GM03348 (cell line): ENCODE data around the gene METTL8.

Experiments used
- DNase-seq: peaks from one replicate; pipeline ENCODE4 v3.0.0; 2012; ENCODE audit warnings: low spot score

METTL8 gene, protein sequence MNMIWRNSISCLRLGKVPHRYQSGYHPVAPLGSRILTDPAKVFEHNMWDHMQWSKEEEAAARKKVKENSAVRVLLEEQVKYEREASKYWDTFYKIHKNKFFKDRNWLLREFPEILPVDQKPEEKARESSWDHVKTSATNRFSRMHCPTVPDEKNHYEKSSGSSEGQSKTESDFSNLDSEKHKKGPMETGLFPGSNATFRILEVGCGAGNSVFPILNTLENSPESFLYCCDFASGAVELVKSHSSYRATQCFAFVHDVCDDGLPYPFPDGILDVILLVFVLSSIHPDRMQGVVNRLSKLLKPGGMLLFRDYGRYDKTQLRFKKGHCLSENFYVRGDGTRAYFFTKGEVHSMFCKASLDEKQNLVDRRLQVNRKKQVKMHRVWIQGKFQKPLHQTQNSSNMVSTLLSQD

DNA sequence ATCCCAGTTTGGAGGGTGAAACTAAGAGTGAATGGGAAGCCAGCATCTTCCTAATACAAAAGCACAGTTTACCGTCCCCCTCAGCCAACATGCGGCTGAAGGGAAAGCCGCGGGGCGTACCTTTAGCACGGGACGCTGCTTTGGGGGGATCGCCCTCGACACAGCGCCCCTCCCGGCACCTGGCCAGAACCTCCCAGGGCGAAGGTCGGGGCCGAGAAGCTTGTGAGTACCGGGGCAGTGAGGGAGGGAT is at the start of gene METTL8:
METTL8 (minus strand) TSS at position 228 of the 250 bp plus-strand sequence. CDS start 41,805 bp downstream, outside the sequence.
- no peak for DNase-seq

DNA sequence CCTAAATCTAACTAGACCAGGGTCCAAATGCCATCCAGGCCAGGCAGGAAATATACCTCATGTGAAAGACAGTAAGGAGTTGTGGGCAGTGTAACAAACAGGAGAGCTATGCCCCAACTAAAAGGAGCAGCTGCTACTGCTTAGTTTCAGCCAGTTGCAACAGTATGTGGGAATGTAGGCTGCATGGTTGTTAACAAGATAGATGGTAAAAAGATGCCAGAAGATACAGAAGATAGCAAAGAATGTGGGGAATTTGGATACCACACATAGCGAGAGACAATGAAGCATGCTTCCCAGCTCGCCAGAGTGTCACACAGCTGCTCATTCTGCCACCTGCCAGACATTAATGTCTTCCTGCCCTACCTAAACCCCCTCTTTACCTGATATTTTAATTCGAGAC is 49.1 kb upstream of the METTL8 start:
- peak; percentile 39 for DNase-seq

DNA sequence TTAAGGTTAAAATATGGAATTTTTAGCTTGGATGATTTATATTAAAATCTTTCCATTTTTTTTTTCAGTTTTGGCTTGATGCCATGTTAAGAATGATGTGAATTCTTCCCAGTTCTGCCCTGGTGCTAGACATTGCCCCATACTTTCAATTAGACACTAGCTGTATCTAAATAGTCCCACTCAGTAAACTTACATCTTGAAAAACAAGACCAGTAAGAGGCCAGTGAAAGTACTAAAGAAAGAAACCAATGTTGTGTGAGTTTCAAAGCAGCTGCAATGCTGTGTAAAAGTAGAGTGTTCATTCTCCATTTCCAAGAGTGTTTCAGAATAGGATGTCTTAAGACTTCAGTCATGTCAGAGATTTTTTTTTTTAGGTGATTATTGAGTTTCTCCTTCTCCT is 48.5 kb upstream of the METTL8 start:
- no peak for DNase-seq

DNA sequence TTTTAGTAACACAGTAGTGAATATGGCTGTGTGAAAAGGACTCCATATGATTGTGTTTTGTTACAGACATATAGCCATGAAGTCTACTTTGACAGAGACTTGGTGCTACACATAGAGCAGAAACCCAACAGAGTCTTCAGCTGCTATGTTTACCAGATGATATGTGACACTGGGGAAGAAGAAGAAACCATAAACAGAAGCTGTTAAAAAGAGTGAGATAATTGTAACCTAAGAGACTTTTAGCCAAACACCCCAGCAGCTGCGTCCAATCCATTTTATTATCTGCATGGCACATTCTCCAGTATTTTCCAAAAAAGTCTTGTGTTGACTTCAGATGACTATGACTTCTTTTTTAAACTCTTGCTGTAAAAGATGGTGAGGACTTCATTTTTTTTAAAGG is 47.1 kb upstream of the METTL8 start:
- no peak for DNase-seq

DNA sequence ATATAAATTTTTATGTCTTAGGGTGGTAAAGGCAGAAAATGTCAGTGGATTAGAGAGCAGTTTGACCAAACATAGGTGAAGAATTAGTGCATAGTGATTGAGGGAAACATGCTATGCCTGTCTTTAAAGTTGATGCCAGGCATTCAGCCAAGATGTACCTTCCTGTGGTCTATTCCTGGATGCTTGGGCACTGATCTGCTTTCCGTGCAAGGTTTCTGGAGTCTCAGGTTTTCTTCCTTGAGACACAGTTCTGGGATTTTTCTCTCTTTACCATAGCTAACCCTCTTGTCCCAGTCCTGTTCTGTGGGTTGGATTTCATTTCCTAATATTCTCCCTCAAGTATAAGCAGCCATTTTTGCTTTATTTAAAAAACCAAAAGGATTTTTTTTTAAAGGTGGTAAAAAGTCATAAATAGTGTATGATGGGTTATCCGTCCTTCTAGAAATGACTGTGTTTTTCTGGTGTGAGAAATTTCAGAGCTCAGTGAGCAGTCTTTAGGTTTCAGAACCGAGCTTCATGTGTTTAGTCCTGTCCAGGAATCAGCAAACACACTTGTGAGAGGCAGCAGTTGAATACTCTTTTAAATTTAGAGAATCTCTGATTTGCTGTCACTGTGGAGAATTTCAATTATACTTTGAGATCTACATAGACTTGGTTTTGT is 45.5 kb upstream of the METTL8 start:
- DNase-seq = no peak

DNA sequence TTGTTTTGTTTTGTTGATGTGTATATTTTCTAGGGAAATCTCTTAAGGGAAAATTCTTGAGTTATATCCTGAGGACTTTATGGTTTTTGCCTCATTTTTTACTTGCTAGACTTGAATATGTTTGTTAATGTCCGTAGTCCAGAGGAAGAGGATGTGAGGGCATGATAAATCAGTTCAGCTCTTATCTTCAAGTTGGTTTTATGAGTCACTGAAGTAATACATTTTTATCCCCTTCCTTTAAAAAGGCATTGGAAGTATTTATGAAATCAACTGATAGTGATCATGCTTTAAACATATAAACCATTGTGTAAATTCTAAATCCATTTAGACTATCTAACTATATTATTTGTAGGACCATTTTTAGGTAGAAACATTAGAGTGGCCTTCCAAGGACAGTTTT is 44.6 kb upstream of the METTL8 start:
- DNase-seq = no peak

DNA sequence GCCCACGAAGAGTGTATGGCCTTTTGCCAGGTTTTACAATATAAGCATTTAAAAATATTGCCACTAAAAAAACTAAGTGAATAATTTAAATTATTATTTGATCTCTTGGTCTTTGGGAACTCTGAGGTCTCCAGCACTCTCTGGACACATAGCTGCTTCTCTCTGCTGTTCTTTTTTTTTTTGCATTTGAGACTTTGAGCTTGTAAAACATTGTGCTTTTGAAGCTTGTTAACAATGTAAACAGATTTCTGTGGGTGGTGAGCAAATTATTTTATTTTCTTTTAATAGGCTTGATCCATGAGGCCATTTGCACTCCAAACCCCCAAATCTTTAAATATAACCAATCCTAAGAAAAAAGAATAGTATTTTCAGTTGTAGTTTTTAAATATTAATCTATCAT is 42.2 kb upstream of the METTL8 start:
- no peak for DNase-seq

DNA sequence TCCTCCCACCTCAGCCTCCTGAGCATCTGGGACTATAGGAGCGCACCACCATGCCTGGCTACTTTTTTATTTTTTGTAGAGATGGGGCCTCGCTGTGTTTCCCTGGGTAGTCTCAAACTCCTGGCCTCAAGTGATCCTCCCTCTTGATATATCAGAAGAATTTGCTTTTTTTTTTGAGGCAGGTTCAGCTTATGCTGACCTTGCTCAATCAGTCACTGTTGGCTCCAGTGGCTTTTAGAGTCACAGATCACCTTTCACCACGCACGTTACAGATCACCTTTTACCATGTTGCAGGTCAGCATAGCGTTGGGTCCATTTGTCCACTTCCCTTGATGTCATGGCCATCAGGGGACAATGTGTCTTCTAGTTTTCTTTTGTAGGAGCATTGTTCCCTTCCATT is 36.3 kb upstream of the METTL8 start:
- no peak for DNase-seq

DNA sequence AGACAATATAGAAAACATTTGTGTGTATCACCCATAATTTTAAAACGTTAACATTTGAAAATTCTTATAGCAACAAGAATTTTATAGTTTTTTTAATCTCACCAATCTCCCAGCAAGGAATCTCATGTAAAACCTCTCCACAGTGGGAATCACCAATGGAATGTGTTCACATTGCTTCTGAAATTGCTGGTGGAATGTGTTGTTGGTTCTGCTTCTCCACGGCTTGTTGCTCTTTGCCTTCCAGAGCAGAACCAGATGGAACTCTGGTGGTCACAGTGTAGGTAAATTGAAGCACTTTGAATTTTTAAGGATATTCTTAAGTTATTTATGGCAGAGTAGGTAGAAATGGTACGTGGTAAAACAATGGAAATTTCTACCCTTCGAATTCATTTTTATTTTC is 35.4 kb upstream of the METTL8 start:
- no peak for DNase-seq

DNA sequence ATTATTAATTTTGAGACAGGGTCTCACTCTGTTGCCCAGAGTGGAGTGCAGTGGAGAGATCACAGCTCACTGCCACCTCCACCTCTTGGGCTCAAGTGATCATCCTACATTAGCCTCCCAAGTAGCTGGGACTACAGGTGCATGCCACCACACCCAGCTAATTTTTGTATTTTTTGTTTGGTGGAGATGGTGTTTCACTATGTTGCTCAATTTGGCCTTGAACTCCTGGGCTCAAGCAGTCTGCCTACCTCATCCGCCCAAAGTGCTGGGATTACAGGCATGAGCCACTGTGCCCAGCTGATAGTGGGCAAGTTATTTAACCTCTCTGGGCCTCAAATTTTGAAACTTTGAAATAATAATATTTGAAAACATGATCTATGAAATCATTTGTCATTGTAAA is 26.7 kb upstream of the METTL8 start:
- no peak for DNase-seq

DNA sequence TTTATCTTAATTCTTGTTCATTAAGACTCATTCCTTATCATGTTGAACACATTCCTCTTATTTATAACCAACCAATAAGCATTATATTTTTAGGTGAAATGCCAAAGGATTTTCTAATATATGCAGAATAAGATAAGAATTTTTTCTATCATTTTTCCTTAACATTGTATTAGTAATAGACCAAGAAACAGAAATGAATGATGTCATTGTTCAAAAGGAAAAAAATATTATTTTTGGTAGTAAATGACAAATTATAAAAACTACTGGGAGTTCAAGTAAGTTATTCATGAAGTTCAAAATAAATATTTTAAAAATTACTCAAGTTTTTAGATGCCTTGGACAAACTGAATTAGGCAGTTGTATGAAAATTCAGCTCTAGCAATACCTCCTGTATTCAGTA is 25.7 kb upstream of the METTL8 start:
- no peak for DNase-seq

DNA sequence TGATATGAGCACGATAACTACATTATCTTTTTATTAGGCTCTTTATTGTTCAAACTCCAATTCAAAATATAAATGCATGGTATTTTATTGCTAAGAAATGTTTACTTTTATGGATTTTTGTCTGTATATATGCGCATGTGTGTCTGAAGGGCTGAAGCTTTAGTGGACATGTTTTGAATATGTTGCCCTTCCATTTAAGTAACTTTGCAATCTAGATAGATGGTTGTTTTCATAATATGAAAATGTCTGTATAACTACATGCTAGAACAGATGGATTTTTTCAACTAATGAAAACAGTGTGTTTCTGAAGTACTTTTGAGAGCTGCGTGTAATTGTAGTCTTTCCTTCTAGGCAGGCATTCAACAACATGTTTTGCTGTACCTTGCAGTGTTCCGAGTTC is 19.0 kb upstream of the METTL8 start:
- DNase-seq = no peak

DNA sequence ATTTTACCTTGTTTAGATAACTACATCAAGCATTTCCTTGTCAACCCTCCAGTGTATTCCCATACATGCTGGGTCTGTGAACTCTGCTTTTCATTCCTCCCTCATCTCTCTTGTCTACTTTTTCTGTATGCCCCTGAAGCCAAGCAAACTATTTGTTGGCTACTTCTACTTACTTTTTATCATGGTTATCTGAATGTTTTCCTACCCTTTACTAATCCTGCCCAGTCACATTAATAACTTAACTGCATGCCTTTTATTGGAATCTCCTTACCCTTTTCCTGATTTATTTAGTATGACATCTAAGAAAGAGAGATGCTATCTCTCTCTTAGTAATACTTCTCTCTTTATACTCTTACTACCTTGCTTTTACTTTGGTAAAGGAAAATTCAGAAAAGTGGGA is 17.3 kb upstream of the METTL8 start:
- no peak for DNase-seq

DNA sequence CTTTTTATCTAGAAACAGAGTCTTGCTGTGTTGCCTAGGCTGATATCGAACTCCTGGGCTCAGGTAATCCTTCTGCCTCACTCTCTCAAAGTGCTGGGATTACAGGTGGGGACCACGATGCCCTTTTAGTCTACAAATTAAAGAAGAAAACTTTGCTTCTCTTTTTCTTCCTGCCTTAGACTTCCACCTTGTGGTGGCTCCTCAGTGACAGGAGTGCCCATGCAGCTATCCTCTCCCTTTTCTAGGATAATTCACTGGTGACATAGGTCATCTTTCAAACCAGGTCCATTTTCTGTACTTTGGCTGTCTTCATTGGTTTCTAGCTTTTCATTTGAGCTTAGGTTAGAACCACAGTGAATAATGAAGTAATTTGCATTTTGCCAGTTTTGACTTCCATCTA is 13.9 kb upstream of the METTL8 start:
- DNase-seq = no peak

DNA sequence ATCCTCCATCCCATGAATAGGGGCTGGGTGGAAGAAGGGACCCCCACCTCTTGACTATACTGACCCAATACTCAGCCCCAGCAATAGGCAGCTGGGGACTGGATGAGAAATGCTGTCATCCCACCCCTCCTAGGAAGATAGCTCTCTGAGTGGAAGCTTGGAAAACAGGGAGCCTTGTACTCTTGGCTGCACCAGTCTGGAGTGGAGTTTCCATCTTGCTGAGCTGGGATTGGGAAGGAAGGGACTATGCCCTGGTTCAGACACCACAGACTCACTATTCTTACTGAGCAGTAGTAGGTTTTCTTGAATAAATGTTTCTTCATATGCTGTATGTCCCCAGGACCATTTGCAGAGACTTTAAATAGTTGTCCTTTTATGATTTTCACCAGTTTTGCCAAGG is 7.7 kb upstream of the METTL8 start:
- no peak for DNase-seq

DNA sequence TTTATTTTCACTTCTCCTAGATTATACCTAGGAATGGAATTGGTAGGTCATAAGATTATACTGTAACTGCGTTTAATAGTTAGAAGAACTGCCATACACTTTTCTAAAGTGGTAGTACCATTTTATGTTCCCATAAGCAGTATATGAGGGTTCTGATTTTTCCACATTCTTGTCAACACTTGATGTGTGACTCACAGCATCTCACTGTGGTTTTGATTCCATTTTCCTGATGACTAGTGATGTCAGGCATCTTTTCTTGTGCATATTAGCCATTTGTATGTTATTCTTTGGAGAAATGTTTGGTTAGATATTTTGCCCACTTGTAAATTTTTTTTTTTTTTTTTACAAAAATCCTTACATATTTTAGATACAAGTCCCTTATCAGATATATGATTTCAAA is 2.5 kb upstream of the METTL8 start:
- peak; percentile 32 for DNase-seq

DNA sequence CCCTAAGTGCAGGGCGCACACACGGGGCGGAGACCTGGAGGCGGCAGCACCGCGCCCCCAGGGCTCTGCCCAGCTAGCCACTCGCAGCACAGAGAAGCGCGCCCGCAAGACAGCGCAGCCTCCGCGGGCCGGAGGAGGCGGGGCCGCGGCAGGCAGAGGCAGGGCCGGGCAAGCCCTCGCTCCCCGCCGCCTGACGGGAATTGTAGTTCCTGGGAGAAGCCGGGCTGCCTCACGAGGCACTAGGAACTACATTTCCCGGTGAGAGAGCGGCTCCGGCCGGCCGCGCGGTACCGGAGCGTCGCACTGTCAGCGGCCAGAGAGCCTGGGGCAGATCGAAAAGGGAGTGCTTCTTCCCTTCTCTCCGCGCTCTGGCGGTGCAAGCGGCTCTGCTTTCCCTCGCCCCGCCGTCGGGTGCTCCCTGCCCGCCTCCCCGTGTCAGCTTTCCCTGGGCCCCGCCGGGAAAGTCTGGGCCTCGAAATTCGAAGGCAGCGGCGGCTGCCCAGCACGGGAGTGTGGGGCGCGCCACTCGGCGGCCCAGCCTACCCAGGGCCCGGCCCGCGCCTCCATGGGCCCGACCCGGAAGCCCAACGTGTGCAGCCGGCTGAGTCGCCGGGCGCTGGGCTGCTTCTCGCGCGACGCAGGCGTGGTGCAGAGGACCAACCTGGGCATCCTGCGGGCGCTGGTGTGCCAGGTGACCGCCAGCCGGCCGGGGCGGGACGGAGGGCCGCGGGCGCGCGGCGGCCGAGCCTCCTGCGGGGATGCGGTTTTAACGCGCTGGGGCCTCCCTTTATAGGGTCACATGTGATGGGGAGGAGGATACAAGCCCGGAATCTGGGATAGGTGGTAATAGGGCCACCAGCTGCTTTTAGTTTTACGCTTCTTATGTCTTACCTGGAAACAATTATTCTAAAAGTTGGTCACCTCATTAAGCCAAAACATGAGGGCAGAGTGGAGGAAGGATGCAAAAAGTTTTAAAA is 511 bp upstream of the METTL8 start, which contains the start of gene DCAF17:
DCAF17 (plus strand) TSS at position 214 of the 977 bp plus-strand sequence; CDS start at position 566, 352 bp downstream.
- DNase-seq = peak; percentile 98

DNA sequence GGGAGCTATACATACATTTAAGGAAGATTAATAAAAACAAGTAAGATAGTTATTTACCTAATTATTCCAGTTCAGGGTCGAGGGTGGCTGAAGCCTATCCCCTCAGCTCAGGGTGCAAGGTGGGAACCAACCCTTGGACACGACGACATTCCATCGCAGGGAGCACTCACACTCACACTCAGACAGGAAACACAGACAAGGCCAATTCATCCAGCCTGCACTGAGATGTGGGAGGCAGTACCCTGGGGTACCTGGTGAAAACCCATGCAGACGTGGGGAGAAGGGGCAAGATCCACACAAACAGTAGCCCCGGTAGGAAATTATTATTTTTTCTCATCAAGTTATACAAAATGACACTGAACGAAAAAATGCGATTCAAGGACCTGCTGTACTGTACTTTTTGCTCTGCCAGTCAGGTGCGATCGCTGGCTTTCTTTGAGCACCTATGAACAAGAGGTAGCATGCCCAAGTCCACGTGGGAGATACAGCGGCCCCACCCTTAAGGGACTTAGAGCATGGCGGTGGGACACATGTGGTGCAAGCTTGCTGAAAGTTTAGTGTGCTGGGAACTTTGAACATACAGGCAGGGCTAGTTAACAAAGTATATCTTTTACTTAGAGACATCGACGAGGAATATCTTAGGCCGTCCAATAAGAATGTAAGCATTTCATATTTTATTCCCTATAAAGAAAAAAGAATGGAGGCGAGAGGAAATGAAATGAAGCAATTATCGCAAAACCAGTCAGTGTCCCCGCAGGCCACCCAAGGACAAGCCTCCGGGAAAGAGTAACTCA is 624 bp downstream of the METTL8 start:
- peak; percentile 26 for DNase-seq

DNA sequence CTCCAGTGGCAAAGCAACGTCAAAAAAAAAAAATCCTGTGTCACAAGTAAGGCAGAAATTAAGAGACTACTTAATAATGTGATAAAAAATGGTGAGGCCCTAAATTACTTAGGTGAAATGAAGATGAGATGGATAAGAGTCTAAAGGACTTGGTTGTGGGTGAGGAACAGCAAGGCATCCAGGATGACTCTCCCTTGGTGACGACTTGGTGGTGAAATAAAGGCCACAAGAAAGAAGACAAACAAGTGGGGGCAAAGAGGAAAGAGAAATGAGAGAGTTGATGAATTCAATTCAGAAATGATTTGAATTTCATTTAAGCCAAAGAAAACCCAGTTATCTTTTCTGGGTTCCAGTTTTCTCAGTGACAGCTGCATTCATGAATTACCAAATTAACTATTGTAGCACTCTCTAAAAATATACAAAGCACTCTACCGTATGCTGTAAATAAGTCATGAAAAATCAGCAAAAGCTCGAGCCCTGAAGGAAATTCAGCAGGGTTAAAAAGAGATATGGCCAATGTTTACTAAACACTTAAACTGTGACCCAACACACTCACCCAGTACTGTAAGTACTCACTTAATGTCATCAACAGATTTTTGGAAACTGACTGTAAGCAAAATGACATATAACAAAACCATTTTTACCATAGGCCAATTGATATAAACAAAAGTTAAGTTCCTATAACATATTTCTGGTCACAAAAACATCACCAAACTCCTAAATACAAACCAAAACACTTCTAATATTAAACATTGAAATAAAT is 1.4 kb downstream of the METTL8 start:
- no peak for DNase-seq

DNA sequence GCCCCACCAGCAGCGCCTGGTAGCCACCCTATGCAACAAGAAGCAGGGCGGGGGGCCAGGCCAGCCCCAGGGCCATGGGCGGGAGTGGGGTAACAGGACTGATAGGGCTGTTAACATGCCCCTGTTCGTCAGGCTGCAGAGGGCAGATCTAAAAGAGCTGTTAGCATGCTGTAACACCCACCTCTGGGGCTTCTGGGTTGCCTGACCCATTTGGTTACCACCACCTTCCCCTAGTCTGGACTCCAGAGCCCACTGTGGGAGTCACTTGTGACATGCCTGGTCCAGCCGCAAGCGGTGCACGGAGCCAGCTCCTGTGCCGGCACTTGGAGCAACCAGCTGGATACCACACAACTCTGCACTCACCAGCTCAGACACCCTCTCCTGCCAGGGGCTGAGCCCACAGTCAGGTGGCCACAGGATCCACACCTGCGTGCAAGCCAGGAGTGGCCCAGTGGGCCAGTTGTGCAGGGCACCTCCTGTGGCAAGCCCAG is 2.1 kb downstream of the METTL8 start:
- no peak for DNase-seq
